HepG2 (cell line): ENCODE measurements around the gene TSACC. TPM values are rescaled to one million over a fixed set of nuclear protein-coding genes. Genes with fewer than 3 reads are reported as not detected.

Experiments
- ATAC-seq: fragments of 200-7000 bp; cut with Tn5 transposase; 3 replicates; pipeline ENCODE4 v1.9.1; 2020; ENCODE audit warnings: mild to moderate bottlenecking, moderate library complexity
- BruUV-seq: library from RNA; stranded (reverse); fragments of 400-500 nt; replicated peaks from 2 replicates; lab custom pipeline; 2021; lab: Mats Ljungman, UMichigan
- CTCF ChIA-PET: fragments of 300-600 bp; formaldehyde crosslinking; extraction: SDS; loops from one replicate; lab custom pipeline; 2021; ENCODE audit warnings: low total read pairs, inconsistent platforms, low intra/inter-chr PET ratio; lab: Yijun Ruan, JAX
- POLR2A ChIA-PET: fragments of 350-600 bp; sonication (Branson Sonifier 250); formaldehyde crosslinking; loops from one replicate; lab custom pipeline; 2020; ENCODE audit warnings: antibody characterized with exemption, inconsistent platforms; lab: Yijun Ruan, JAX
- DNase-seq: peaks from one replicate; pipeline ENCODE4 v3.0.0-alpha.2; 2015; ENCODE audit warnings: low spot score
- FAIRE-seq: peaks from 3 replicates; lab custom pipeline; 2011; peaks lifted over from hg19 to GRCh38; lab: Jason Lieb, UNC
- H2AFZ ChIP-seq: one replicate; pipeline ENCODE4 v1.6.1; 2011; ENCODE audit warnings: low read length, inconsistent platforms
- H3K27ac ChIP-seq: fragments of 300-600 bp; 3 replicates; pipeline ENCODE4 v1.8.0; 2011; ENCODE audit warnings: mixed run types, mild to moderate bottlenecking, mixed read lengths, low read length, inconsistent platforms; ENCODE audit not compliant: insufficient read depth; ENCODE audit errors: extremely low read length
- H3K27me3 ChIP-seq, 2 experiments: fragments of 200-600 bp in 1 of 2; 2 replicates in 1 of 2; 3 replicates in 1 of 2; pipeline versions ENCODE4 v1.6.0 to v1.8.0; 2011; ENCODE audit warnings: low read length in 2 of 2, mild to moderate bottlenecking in 2 of 2, moderate library complexity in 2 of 2, inconsistent platforms in 1 of 2; ENCODE audit not compliant: insufficient read depth in 2 of 2, control insufficient read depth in 1 of 2
- H3K36me3 ChIP-seq, 2 experiments: fragments of 200-600 bp in 1 of 2; replicated peaks in 1 of 2; 2 replicates in 1 of 2; 3 replicates in 1 of 2; pipeline versions ENCODE4 v1.5.1 to v1.8.0; 2011; ENCODE audit warnings: low read length in 2 of 2, inconsistent platforms in 1 of 2; ENCODE audit not compliant: insufficient read depth in 2 of 2, control insufficient read depth in 1 of 2
- H3K4me1 ChIP-seq: 2 replicates; pipeline ENCODE4 v1.5.1; 2012; ENCODE audit warnings: low read length, inconsistent platforms; ENCODE audit not compliant: insufficient read depth
- H3K4me2 ChIP-seq: 2 replicates; pipeline ENCODE4 v1.6.0; 2011; ENCODE audit warnings: low read depth, low read length, inconsistent platforms
- H3K4me3 ChIP-seq, 3 experiments: fragments of 200-600 bp in 1 of 3; sonication (generic), shearing (Covaris generic) in 1 of 3; replicated peaks in 1 of 3; 2 replicates each; pipeline ENCODE4 v1.5.1; 2011 to 2016; ENCODE audit warnings: low read length in 3 of 3, inconsistent platforms in 2 of 3, low read depth in 2 of 3, mild to moderate bottlenecking in 2 of 3, control low read depth in 1 of 3, mixed read lengths in 1 of 3; ENCODE audit not compliant: insufficient read depth in 1 of 3
- H3K79me2 ChIP-seq: one replicate; pipeline ENCODE4 v1.6.1; 2011; ENCODE audit warnings: low read length, inconsistent platforms; ENCODE audit not compliant: insufficient read depth
- H3K9ac ChIP-seq: 2 replicates; pipeline ENCODE4 v1.6.0; 2011; ENCODE audit warnings: mild to moderate bottlenecking, low read depth, low read length, inconsistent platforms; ENCODE audit not compliant: insufficient read depth
- H3K9me3 ChIP-seq: 2 replicates; pipeline ENCODE4 v1.5.1; 2012; ENCODE audit warnings: mild to moderate bottlenecking, low read length
- H4K20me1 ChIP-seq: 2 replicates; pipeline ENCODE4 v1.6.0; 2011; ENCODE audit warnings: inconsistent platforms, mild to moderate bottlenecking, low read length, moderate library complexity; ENCODE audit not compliant: insufficient read depth
- CEBPB ChIP-seq: IDR thresholded peaks from 2 replicates; pipeline ENCODE4 v1.6.1; 2011; ENCODE audit warnings: low read depth, low read length, improper control_type of control experiment, borderline replicate concordance
- CEBPG ChIP-seq: IDR thresholded peaks from 2 replicates; pipeline ENCODE4 v1.6.1; 2016
- POLR2AphosphoS5 ChIP-seq: IDR thresholded peaks from 2 replicates; pipeline ENCODE4 v1.6.1; 2012; ENCODE audit warnings: low read depth, low read length
- PRDM4 ChIP-seq: sonication (generic); formaldehyde crosslinking; IDR thresholded peaks from 2 replicates; pipeline ENCODE4 v1.9.0; 2021; ENCODE audit warnings: missing genetic modification reagents, borderline replicate concordance
- SIN3B ChIP-seq: fragments of 150-350 bp; IDR thresholded peaks from 2 replicates; pipeline ENCODE4 v1.6.1; 2014; ENCODE audit warnings: low read length
- TARDBP ChIP-seq: sonication (generic); formaldehyde crosslinking; IDR thresholded peaks from 2 replicates; pipeline ENCODE4 v1.8.0; 2022; ENCODE audit warnings: mild to moderate bottlenecking, missing genetic modification reagents
- TMF1 ChIP-seq: sonication (generic); formaldehyde crosslinking; IDR thresholded peaks from 2 replicates; pipeline ENCODE4 v1.8.1; 2022; ENCODE audit warnings: low read depth, missing genetic modification reagents
- ZNF552 ChIP-seq: sonication (generic); formaldehyde crosslinking; IDR thresholded peaks from 2 replicates; pipeline ENCODE4 v1.9.0; 2022; ENCODE audit warnings: missing genetic modification reagents, mild to moderate bottlenecking, borderline replicate concordance
- ZNF780A ChIP-seq: sonication (generic); formaldehyde crosslinking; IDR thresholded peaks from 2 replicates; pipeline ENCODE4 v1.8.0; 2022; ENCODE audit warnings: mild to moderate bottlenecking, missing genetic modification reagents, moderate library complexity
- WGBS: methylation state at CpG from one replicate; pipeline ENCODE4 v1.1.6; 2017; ENCODE audit warnings: low lambda C conversion rate; 5-methylcytosine and 5-hydroxymethylcytosine counted together
- in situ Hi-C: cut with HindIII; loops from 2 replicates; pipeline ENCODE4 v1.10.0; 2017; ENCODE audit warnings: low pct_unique_long_range_greater_than_20kb; ENCODE audit not compliant: extremely low pct_ligation_motif_present
- intact Hi-C: fragments of 100-400 bp; cut with micrococcal nuclease; formaldehyde crosslinking; loops from one replicate; pipeline ENCODE4 v1.10.0; 2022; ENCODE audit not compliant: unreplicated experiment
- polyA plus RNA-seq, 8 experiments: library from polyadenylated mRNA; depleted of rRNA in 3 of 8; stranded (reverse) in 7 of 8; unstranded in 1 of 8; fragments of >200 nt; fragmentation: Illumina TruSeq in 4 of 8; extraction: Trizol in 4 of 8; gene quantifications; 2 replicates each; pipeline versions ENCODE4 v1.2.1 to v1.2.3, GENCODE V29; 2011 to 2016; ENCODE audit warnings: low read depth in 4 of 8, missing spikeins in 1 of 8, mixed read lengths in 1 of 8; ENCODE audit not compliant: insufficient read depth in 1 of 8
- total RNA-seq, 5 experiments: library from RNA; depleted of rRNA; stranded (reverse); fragments of >200 nt; fragmentation: Illumina TruSeq; extraction: Trizol; gene quantifications; 2 replicates each; pipeline ENCODE4 v1.2.3, GENCODE V29; 2016; ENCODE audit warnings: low read depth in 1 of 5
- TF ChIP-seq, protein P1 (sequence below): sonication (generic); formaldehyde crosslinking; conservative IDR thresholded peaks from 2 replicates; pipeline ENCODE4 v1.4.0; 2020; ENCODE audit warnings: missing genetic modification reagents
- TF ChIP-seq, protein P2 (sequence below): sonication (generic); formaldehyde crosslinking; IDR thresholded peaks from 2 replicates; pipeline ENCODE4 v1.8.0; 2022; ENCODE audit warnings: missing genetic modification reagents, mild to moderate bottlenecking, moderate library complexity, borderline replicate concordance

The TSACC gene
- total and polyA plus RNA-seq, 2 of the 13 experiments (the other 11 are each of a cell fraction or from before 2014, with no cell fraction given) = 1.5 to 2.6 TPM

GRCh38 chr1:156310962-156311361, 27.4 kb upstream of the TSACC start:
- ChIA-PET POLR2A (no interaction called here), CTCF (no interaction called here)
- no peak overlapping the region for H3K9ac ChIP-seq
- no peaks in the 10 kb centered on the region for H3K27me3 ChIP-seq
- no peak overlapping the region for H3K4me3 ChIP-seq
- 93% methylated on average over 6 of the region's 6 CpGs for WGBS
- intact Hi-C loops (no loop called here), in situ Hi-C loops (no loop called here)
- no peaks in the 10 kb centered on the region for H3K9me3 ChIP-seq
- H3K4me1 ChIP-seq = no peaks in the 10 kb centered on the region
- H4K20me1 ChIP-seq = no peaks in the 10 kb centered on the region
- FAIRE-seq (no peak), ATAC-seq (no peak), DNase-seq (no peak)
- H2AFZ ChIP-seq = no peak overlapping the region
- peaks cover 24 to 74% of the 10 kb centered on the region in 2 experiments for H3K36me3 ChIP-seq
- no TSS peak for BruUV-seq
- TF ChIP-seq POLR2AphosphoS5 = no peak
- no peak for TF ChIP-seq TMF1
- TF ChIP-seq, protein P1, sequence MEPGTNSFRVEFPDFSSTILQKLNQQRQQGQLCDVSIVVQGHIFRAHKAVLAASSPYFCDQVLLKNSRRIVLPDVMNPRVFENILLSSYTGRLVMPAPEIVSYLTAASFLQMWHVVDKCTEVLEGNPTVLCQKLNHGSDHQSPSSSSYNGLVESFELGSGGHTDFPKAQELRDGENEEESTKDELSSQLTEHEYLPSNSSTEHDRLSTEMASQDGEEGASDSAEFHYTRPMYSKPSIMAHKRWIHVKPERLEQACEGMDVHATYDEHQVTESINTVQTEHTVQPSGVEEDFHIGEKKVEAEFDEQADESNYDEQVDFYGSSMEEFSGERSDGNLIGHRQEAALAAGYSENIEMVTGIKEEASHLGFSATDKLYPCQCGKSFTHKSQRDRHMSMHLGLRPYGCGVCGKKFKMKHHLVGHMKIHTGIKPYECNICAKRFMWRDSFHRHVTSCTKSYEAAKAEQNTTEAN = no peak
- TF ChIP-seq, protein P2, sequence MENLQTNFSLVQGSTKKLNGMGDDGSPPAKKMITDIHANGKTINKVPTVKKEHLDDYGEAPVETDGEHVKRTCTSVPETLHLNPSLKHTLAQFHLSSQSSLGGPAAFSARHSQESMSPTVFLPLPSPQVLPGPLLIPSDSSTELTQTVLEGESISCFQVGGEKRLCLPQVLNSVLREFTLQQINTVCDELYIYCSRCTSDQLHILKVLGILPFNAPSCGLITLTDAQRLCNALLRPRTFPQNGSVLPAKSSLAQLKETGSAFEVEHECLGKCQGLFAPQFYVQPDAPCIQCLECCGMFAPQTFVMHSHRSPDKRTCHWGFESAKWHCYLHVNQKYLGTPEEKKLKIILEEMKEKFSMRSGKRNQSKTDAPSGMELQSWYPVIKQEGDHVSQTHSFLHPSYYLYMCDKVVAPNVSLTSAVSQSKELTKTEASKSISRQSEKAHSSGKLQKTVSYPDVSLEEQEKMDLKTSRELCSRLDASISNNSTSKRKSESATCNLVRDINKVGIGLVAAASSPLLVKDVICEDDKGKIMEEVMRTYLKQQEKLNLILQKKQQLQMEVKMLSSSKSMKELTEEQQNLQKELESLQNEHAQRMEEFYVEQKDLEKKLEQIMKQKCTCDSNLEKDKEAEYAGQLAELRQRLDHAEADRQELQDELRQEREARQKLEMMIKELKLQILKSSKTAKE = no peak
- TF ChIP-seq TARDBP = no peak
- no peak for TF ChIP-seq SIN3B
- TF ChIP-seq PRDM4 = no peak
- 0 out of 2 replicates have a peak, but pooled peaks have one; percentile 5 for TF ChIP-seq CEBPG
- peak; percentile 85 for TF ChIP-seq CEBPB
- TF ChIP-seq ZNF552 (CRISPR knock-in tag) = no peak
- no peak for TF ChIP-seq ZNF780A (CRISPR knock-in tag)
- no peaks in the 10 kb centered on the region for H3K79me2 ChIP-seq
- no peak overlapping the region for H3K4me2 ChIP-seq
- H3K27ac ChIP-seq = no peak overlapping the region
